ENCODE data around the gene PKNOX2.

GRCh38 chr11:125123947-125124617, 40.5 kb upstream of the PKNOX2 start:
- TF ChIP-seq POLR2A (IDR thresholded peaks at IDR 0.05), result no peak
- TF ChIP-seq CTCF (IDR thresholded peaks at IDR 0.05), result no peak

Measured in sigmoid colon (tissue), 3 donors.